Right ventricle myocardium superior (tissue), 1 donor: ENCODE data around the gene RAB27A. TPM values are rescaled to one million over a fixed set of nuclear protein-coding genes. Genes with fewer than 3 reads are reported as not detected.
A peak's percentile ranks its signal among the peaks of the same experiment; 100 is the strongest.
"Not testable (repeated sequence)": the region's sequence is repeated elsewhere in the genome, so short reads cannot be mapped to it uniquely, and the experiment has no call there.

Experiments
- ATAC-seq: fragments of 200-7000 bp; cut with Tn5 transposase; one replicate; pipeline ENCODE4 v1.9.1; 2020; ENCODE audit warnings: mild to moderate bottlenecking; ENCODE audit not compliant: poor library complexity
- DNase-seq: peaks from one replicate; pipeline ENCODE4 v3.0.0-alpha.2; 2020
- intact Hi-C: fragments of 100-400 bp; cut with DNase I; formaldehyde crosslinking; loops from one replicate; pipeline ENCODE4 v1.11.2; 2022
- total RNA-seq: library from RNA; stranded (reverse); fragmentation: NEBNext Ultra II Directional; extraction: Animal tissue kit (Norgen Biotek cat#: 25700); gene quantifications from one replicate; pipeline ENCODE4 v1.2.1, GENCODE V29; 2021
- donor health status: DM: no; HTN: yes; CAD: no; lungs with severe emphysema.

RAB27A gene
- total RNA-seq, 1 donor from 2014 or later, result 4.8 TPM

- DNase-seq (no peak), ATAC-seq (no peak)
- intact Hi-C loops, result no loop called here
Measured at GRCh38 chr15:55255714-55256113, 33.9 kb downstream of the RAB27A start.

- intact Hi-C loops, result no loop called here
- ATAC-seq (no peak), DNase-seq (no peak)
Measured at GRCh38 chr15:55254916-55255679, 34.5 kb downstream of the RAB27A start.

GRCh38 chr15:55253580-55253979 lies 36.0 kb downstream of the RAB27A start:
- intact Hi-C loops, result no loop called here
- ATAC-seq (no peak), DNase-seq (no peak)

- intact Hi-C loops, ATAC-seq, DNase-seq: not testable (repeated sequence)
Measured at GRCh38 chr15:55252201-55252600, 37.4 kb downstream of the RAB27A start.

- intact Hi-C loops, result no loop called here
- ATAC-seq (peak; percentile 10), DNase-seq (no peak)
Measured at GRCh38 chr15:55250941-55251340, 38.7 kb downstream of the RAB27A start.

- DNase-seq, result no peak
- intact Hi-C loops, result no loop called here
- ATAC-seq, result peak; percentile 71
Measured at GRCh38 chr15:55250392-55250791, 39.2 kb downstream of the RAB27A start.

- DNase-seq, intact Hi-C loops, ATAC-seq: not testable (repeated sequence)
Measured at GRCh38 chr15:55249885-55250284, 39.7 kb downstream of the RAB27A start.

- ATAC-seq, result no peak
- intact Hi-C loops, result no loop called here
- DNase-seq, result no peak
Measured at GRCh38 chr15:55248895-55249294, 40.7 kb downstream of the RAB27A start.

- intact Hi-C loops, result no loop called here
- DNase-seq, result peak; percentile 43
- ATAC-seq, result no peak
Measured at GRCh38 chr15:55247766-55248427, 41.7 kb downstream of the RAB27A start.

- ATAC-seq (no peak), DNase-seq (no peak)
- intact Hi-C loops, result no loop called here
Measured at GRCh38 chr15:55247311-55247710, 42.3 kb downstream of the RAB27A start.

GRCh38 chr15:55246567-55246966 lies 43.0 kb downstream of the RAB27A start:
- no peak for ATAC-seq
- DNase-seq, result no peak
- intact Hi-C loops, result no loop called here

- DNase-seq (no peak), ATAC-seq (no peak)
- intact Hi-C loops, result no loop called here
Measured at GRCh38 chr15:55245059-55245458, 44.6 kb downstream of the RAB27A start.

- DNase-seq (no peak), ATAC-seq (no peak)
- intact Hi-C loops, result no loop called here
Measured at GRCh38 chr15:55241891-55242290, 47.7 kb downstream of the RAB27A start.

- intact Hi-C loops, result no loop called here
- DNase-seq (no peak), ATAC-seq (no peak)
Measured at GRCh38 chr15:55241186-55241585, 48.4 kb downstream of the RAB27A start.

GRCh38 chr15:55240125-55240760 lies 49.4 kb downstream of the RAB27A start:
- no peak for ATAC-seq
- DNase-seq, result no peak
- intact Hi-C loops, result no loop called here

GRCh38 chr15:55239440-55240124 lies 50.0 kb downstream of the RAB27A start:
- intact Hi-C loops, result no loop called here
- DNase-seq (no peak), ATAC-seq (no peak)

- ATAC-seq (no peak), DNase-seq (no peak)
- intact Hi-C loops, result no loop called here
Measured at GRCh38 chr15:55238877-55239276, 50.7 kb downstream of the RAB27A start.

GRCh38 chr15:55237219-55238130 lies 52.1 kb downstream of the RAB27A start:
- no peak for DNase-seq

More at GRCh38 chr15:55237219-55238130, 52.1 kb downstream of the RAB27A start:
- intact Hi-C loops, result no loop called here
- ATAC-seq, result no peak
